GM12878 (cell line): Measurements from ENCODE around the gene CFDP1. TPM values are rescaled to one million over a fixed set of nuclear protein-coding genes. Genes with fewer than 3 reads are reported as not detected.

Source experiments
- ATAC-seq: fragments of 200-7000 bp; cut with Tn5 transposase; 3 replicates; pipeline ENCODE4 v1.9.1; 2020; ENCODE audit warnings: mild to moderate bottlenecking, moderate library complexity
- BruUV-seq: library from RNA; stranded (reverse); fragments of 400-500 nt; replicated peaks from 2 replicates; lab custom pipeline; 2021; lab: Mats Ljungman, UMichigan
- CTCF ChIA-PET: fragments of 300-600 bp; sonication (Branson Sonifier 250); formaldehyde crosslinking; extraction: SDS; loops from one replicate; lab custom pipeline; 2021; ENCODE audit warnings: inconsistent platforms; lab: Yijun Ruan, JAX
- POLR2A ChIA-PET: fragments of 350-600 bp; formaldehyde crosslinking; extraction: SDS; loops from one replicate; lab custom pipeline; 2021; ENCODE audit warnings: inconsistent platforms; lab: Charles Lee
- RAD21 ChIA-PET: fragments of 300-600 bp; sonication (Branson Sonifier 250); formaldehyde crosslinking; loops from one replicate; lab custom pipeline; 2023; ENCODE audit warnings: antibody characterized with exemption; ENCODE audit not compliant: unreplicated experiment; lab: Charles Lee
- SMC1A ChIA-PET: fragments of 300-600 bp; sonication (Branson Sonifier 250); formaldehyde crosslinking; loops from one replicate; lab custom pipeline; 2023; ENCODE audit not compliant: unreplicated experiment, uncharacterized antibody; lab: Charles Lee
- DNase-seq: peaks from one replicate; pipeline ENCODE4 v3.0.0-alpha.2; 2011; ENCODE audit warnings: low read depth, low spot score
- FAIRE-seq: peaks from 3 replicates; lab custom pipeline; 2011; peaks lifted over from hg19 to GRCh38; lab: Jason Lieb, UNC
- H2AFZ ChIP-seq: 2 replicates; pipeline ENCODE4 v1.6.0; 2011; ENCODE audit warnings: low read depth, low read length, control low read depth; ENCODE audit not compliant: control insufficient read depth
- H3K27ac ChIP-seq: 2 replicates; pipeline ENCODE4 v1.5.1; 2011; ENCODE audit warnings: control low read depth; ENCODE audit not compliant: control insufficient read depth, insufficient read depth
- H3K27me3 ChIP-seq, 2 experiments: replicated peaks in 1 of 2; 2 replicates each; pipeline versions ENCODE4 v1.6.0 to v1.6.1; 2011; ENCODE audit warnings: low read length in 1 of 2; ENCODE audit not compliant: control insufficient read depth in 2 of 2, insufficient read depth in 2 of 2
- H3K36me3 ChIP-seq, 2 experiments: 2 replicates each; pipeline ENCODE4 v1.5.1; 2011; ENCODE audit warnings: low read length in 1 of 2; ENCODE audit not compliant: control insufficient read depth in 2 of 2, insufficient read depth in 2 of 2
- H3K4me1 ChIP-seq: 2 replicates; pipeline ENCODE4 v1.6.1; 2011; ENCODE audit warnings: mild to moderate bottlenecking, low read length, moderate library complexity, mixed read lengths; ENCODE audit not compliant: control insufficient read depth, insufficient read depth
- H3K4me2 ChIP-seq: 2 replicates; pipeline ENCODE4 v1.6.0; 2011; ENCODE audit warnings: control low read depth; ENCODE audit not compliant: control insufficient read depth, insufficient read depth
- H3K4me3 ChIP-seq: fragments of 200-600 bp; sonication (generic); 2 replicates; pipeline ENCODE4 v1.5.1; 2016
- H3K79me2 ChIP-seq: 2 replicates; pipeline ENCODE4 v1.6.0; 2011; ENCODE audit warnings: low read length; ENCODE audit not compliant: control insufficient read depth, insufficient read depth
- H3K9ac ChIP-seq: 2 replicates; pipeline ENCODE4 v1.8.0; 2011; ENCODE audit warnings: low read length, control low read depth, mixed read lengths; ENCODE audit not compliant: control insufficient read depth, insufficient read depth
- H3K9me3 ChIP-seq: replicated peaks from 3 replicates; pipeline ENCODE4 v1.5.1; 2011; ENCODE audit warnings: mild to moderate bottlenecking, low read length; ENCODE audit not compliant: control insufficient read depth, insufficient read depth
- H4K20me1 ChIP-seq: 2 replicates; pipeline ENCODE4 v1.6.0; 2011; ENCODE audit not compliant: control insufficient read depth, insufficient read depth
- BRCA1 ChIP-seq: IDR thresholded peaks from 2 replicates; pipeline ENCODE4 v1.6.1; 2011; ENCODE audit warnings: low read depth, low read length, improper control_type of control experiment
- TARDBP ChIP-seq: IDR thresholded peaks from 2 replicates; pipeline ENCODE4 v1.6.1; 2016; ENCODE audit warnings: borderline replicate concordance
- ZNF687 ChIP-seq: fragments of 450-650 bp; IDR thresholded peaks from 2 replicates; pipeline ENCODE4 v1.6.1; 2017; ENCODE audit warnings: mild to moderate bottlenecking, moderate library complexity
- WGBS: methylation state at CpG from one replicate; pipeline ENCODE4 v1.1.6; 2016; ENCODE audit warnings: low lambda C conversion rate; ENCODE audit not compliant: insufficient replicate concordance, insufficient coverage; ENCODE audit errors: missing lambda C conversion rate; 5-methylcytosine and 5-hydroxymethylcytosine counted together
- in situ Hi-C: fragments of 300-500 bp; cut with MboI; formaldehyde crosslinking; loops from 9 replicates; pipeline ENCODE4 v1.14.3; 2018; ENCODE audit warnings: mixed read lengths
- intact Hi-C: fragments of 100-400 bp; cut with micrococcal nuclease; formaldehyde crosslinking; loops from one replicate; pipeline ENCODE4 v1.14.2; 2022; ENCODE audit not compliant: unreplicated experiment
- polyA plus RNA-seq, 11 experiments: library from polyadenylated mRNA; depleted of rRNA in 4 of 11; unstranded in 6 of 11; stranded (reverse) in 5 of 11; fragments of >200 nt; fragmentation: Nextera tagmentation in 4 of 11; fragmentation: Illumina TruSeq in 1 of 11; extraction: Ambion mirVana in 4 of 11; extraction: Trizol in 1 of 11; gene quantifications; 1 replicate in 1 of 11; 2 replicates in 10 of 11; pipeline versions ENCODE4 v1.2.1 to v1.2.3, GENCODE V29; 2011 to 2016; ENCODE audit warnings: inconsistent platforms in 2 of 11, missing spikeins in 2 of 11, low read depth in 1 of 11
- total RNA-seq, 4 experiments: library from RNA; depleted of rRNA in 3 of 4; stranded (reverse); fragments of >200 nt in 3 of 4; fragmentation: Illumina TruSeq in 1 of 4; extraction: Trizol in 1 of 4; gene quantifications; 2 replicates each; pipeline versions ENCODE4 v1.2.1 to v1.2.3, GENCODE V29; 2013 to 2021
- TF ChIP-seq, protein P1 (sequence below): IDR thresholded peaks from 2 replicates; pipeline ENCODE4 v1.6.1; 2012; ENCODE audit warnings: low read length, inconsistent platforms

Gene CFDP1
- total and polyA plus RNA-seq, 10 of the 15 experiments (the other 5 are each of a cell fraction or from before 2014, with no cell fraction given) = 22.3 to 64.8 (median 36.7) TPM

DNA sequence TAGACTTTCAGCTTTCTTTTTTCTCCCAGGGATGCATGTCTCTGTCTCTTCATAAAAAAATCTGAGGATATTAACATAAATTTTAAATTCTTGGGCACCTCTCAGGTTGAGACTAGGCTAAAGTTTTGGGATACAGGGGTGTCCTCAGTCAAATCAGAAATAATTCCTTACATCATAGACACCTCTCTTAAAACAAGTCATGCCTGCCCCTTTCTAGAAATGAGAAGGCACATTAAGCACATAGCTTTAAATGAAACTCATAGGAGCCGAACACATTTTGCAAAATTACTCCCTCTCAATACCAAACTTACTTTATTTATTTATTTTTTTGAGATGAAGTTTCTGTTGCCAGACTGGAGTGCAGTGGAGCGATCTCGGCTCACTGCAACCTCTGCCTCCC is 114.6 kb downstream of the CFDP1 start (continued):
- no peak for TF ChIP-seq ZNF687

DNA sequence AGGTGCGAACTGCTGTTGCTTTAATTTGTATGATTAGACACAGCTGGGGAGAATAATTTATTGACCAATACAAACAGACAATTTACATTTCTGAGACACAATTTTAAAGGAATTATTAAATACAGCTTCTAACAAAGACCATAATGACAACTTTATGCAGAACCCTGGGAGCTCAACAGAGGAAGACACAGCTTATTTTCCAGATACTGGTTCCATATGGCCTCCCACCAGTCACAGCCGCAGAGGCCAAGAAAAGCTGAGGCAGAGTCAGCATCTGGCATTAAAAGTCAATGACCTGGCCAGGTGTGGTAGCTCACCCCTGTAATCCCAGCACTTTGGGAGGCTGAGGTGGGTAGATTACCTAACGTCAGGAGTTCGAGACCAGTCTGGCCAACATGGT is 115.8 kb downstream of the CFDP1 start:
- ChIA-PET SMC1A (interaction anchor here (0.9 to 5.6 kb wide), 5 partner anchors 12 to 67 kb away, joined by 3 to 91 read pairs (median 4); no protein-coding TSS in a partner anchor), RAD21 (interaction anchor here (0.8 to 5.3 kb wide), 2 partner anchors 11 to 62 kb away, joined by 7 to 50 read pairs; no protein-coding TSS in a partner anchor), CTCF (interaction anchor here (0.9 to 1.3 kb wide), 4 partner anchors 12 to 84 kb away, joined by 3 to 10 read pairs (median 3); no protein-coding TSS in a partner anchor), POLR2A (interaction anchor here (0.9 to 1.6 kb wide), 2 partner anchors 63 to 103 kb away, joined by 3 read pairs; no protein-coding TSS in a partner anchor)
- 86% methylated on average over 4 of the region's 4 CpGs for WGBS
- BruUV-seq = no TSS peak
- Histone ChIP-seq H3K27me3 (no peaks in the 10 kb centered on the region), H3K4me3 (no peak overlapping the region), H3K9me3 (no peaks in the 10 kb centered on the region), H3K4me2 (no peak overlapping the region), H4K20me1 (no peaks in the 10 kb centered on the region), H2AFZ (no peak overlapping the region), H3K79me2 (no peaks in the 10 kb centered on the region), H3K27ac (peak overlapping the region; percentile 28; the same call in 1 of the 2 replicates), H3K9ac (no peak overlapping the region), H3K4me1 (peaks cover 34% of the 10 kb centered on the region), H3K36me3 (no peaks in the 10 kb centered on the region; a peak in 1 of 4 replicates)
- DNase-seq (no peak), ATAC-seq (no peak), FAIRE-seq (no peak)
- TF ChIP-seq TARDBP (no peak), BRCA1 (no peak)
- TF ChIP-seq, protein P1, sequence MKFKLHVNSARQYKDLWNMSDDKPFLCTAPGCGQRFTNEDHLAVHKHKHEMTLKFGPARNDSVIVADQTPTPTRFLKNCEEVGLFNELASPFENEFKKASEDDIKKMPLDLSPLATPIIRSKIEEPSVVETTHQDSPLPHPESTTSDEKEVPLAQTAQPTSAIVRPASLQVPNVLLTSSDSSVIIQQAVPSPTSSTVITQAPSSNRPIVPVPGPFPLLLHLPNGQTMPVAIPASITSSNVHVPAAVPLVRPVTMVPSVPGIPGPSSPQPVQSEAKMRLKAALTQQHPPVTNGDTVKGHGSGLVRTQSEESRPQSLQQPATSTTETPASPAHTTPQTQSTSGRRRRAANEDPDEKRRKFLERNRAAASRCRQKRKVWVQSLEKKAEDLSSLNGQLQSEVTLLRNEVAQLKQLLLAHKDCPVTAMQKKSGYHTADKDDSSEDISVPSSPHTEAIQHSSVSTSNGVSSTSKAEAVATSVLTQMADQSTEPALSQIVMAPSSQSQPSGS = 0 out of 2 replicates have a peak, but pooled peaks have one; percentile 16
- in situ Hi-C loops (no loop called here), intact Hi-C loops (loop anchor here (5.0 kb wide), 2 partner anchors 45 to 85 kb away; no protein-coding TSS in a partner anchor)
